ENCODE data around the gene CTAG1A. TPM values are rescaled to one million over a fixed set of nuclear protein-coding genes. Genes with fewer than 3 reads are reported as not detected.
"Not testable (repeated sequence)": the region's sequence is repeated elsewhere in the genome, so short reads cannot be mapped to it uniquely, and the experiment has no call there.

CTAG1A gene
- polyA plus RNA-seq, 2 of the 4 experiments (the other 2 are of a cell fraction) = not detected

GRCh38 chrX:154630949-154631348 is 46.0 kb downstream of the CTAG1A start:
- ATAC-seq; H3K4me1 ChIP-seq; FAIRE-seq; H3K4me3 ChIP-seq; H3K27ac ChIP-seq; DNase-seq (ENCODE audit: low read depth in 1 of 2, low spot score in 1 of 2); H3K4me2 ChIP-seq; CTCF ChIA-PET; H3K9me3 ChIP-seq; POLR2A ChIA-PET: not testable (repeated sequence)
- WGBS (ENCODE audit: missing lambda C conversion rate) = no CpG with 5 or more reads among the region's 11 CpGs

DNA sequence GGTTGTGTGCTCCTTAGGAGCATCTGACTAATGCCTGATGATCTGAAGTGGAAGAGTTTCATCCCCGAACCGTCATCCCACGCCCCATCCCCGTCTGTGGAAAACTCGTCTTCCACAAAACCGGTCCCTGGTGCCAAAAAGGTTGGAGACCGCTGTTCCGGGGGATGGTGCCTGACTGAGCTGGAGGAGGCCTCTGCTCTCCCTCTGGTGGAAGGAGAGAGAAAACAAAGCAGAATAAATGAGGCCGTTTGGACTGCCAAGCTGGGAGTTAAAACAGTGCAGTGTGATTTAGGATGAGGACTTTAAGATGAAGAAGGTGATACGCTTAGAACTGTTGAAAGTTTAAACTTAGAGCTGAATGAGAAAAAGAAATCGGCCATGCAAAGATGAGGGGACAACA is 48.7 kb downstream of the CTAG1A start:
- no CpG with 5 or more reads among the region's 11 CpGs for WGBS (ENCODE audit: missing lambda C conversion rate)
- DNase-seq (ENCODE audit: low read depth in 1 of 2, low spot score in 1 of 2); POLR2A ChIA-PET; H3K4me3 ChIP-seq; H3K4me2 ChIP-seq; CTCF ChIA-PET; H3K4me1 ChIP-seq; FAIRE-seq; H3K9me3 ChIP-seq; H3K27ac ChIP-seq: not testable (repeated sequence)
- ATAC-seq = peak in 1 of 2 experiments; percentile 69; a peak in 3 of 6 replicates

Small RNAs within 50 kb of the gene (small RNA-seq; reads per million reads assigned to genes)
- gene AC244090.1 = 0 reads per million in 6 experiments
- gene AC244107.2 = 0 reads per million in 6 experiments

Other genes with a start within 250 kb of the CTAG1A start
- gene FLNA, start 210.5 kb upstream of the CTAG1A start, polyA plus RNA-seq (2011; rRNA removed) = 303 and 351 TPM in 2 replicates
- gene FLNA, start 210.5 kb upstream of the CTAG1A start, polyA plus RNA-seq (2017; fragmentation: RNase III; extraction: RNeasy Plus Mini Kit Qiagen cat#74134 plus additional on column Dnase treatment) = 1,116 to 1,252 TPM (median 1,118 TPM) in 3 replicates
- 34.6 and 40.7 TPM in 2 replicates for gene EMD, start 205.8 kb upstream of the CTAG1A start, polyA plus RNA-seq (2011; rRNA removed)
- gene EMD, start 205.8 kb upstream of the CTAG1A start, polyA plus RNA-seq (2017; fragmentation: RNase III; extraction: RNeasy Plus Mini Kit Qiagen cat#74134 plus additional on column Dnase treatment) = 126 to 131 TPM (median 130 TPM) in 3 replicates
- 3,216 and 3,468 TPM in 2 replicates for gene RPL10, start 186.8 kb upstream of the CTAG1A start, polyA plus RNA-seq (2011; rRNA removed)
- gene RPL10, start 186.8 kb upstream of the CTAG1A start, polyA plus RNA-seq (2017; fragmentation: RNase III; extraction: RNeasy Plus Mini Kit Qiagen cat#74134 plus additional on column Dnase treatment) = 4,594 to 4,829 TPM (median 4,804 TPM) in 3 replicates
- gene DNASE1L1, start 175.9 kb upstream of the CTAG1A start, polyA plus RNA-seq (2011; rRNA removed) = 14.3 and 21.6 TPM in 2 replicates
- 20.9 to 24.5 TPM (median 24.4 TPM) in 3 replicates for gene DNASE1L1, start 175.9 kb upstream of the CTAG1A start, polyA plus RNA-seq (2017; fragmentation: RNase III; extraction: RNeasy Plus Mini Kit Qiagen cat#74134 plus additional on column Dnase treatment)
- gene TAFAZZIN, start 173.6 kb upstream of the CTAG1A start, polyA plus RNA-seq (2011; rRNA removed) = 32.6 and 36.9 TPM in 2 replicates
- gene TAFAZZIN, start 173.6 kb upstream of the CTAG1A start, polyA plus RNA-seq (2017; fragmentation: RNase III; extraction: RNeasy Plus Mini Kit Qiagen cat#74134 plus additional on column Dnase treatment) = 25.7 to 36.3 TPM (median 34.4 TPM) in 3 replicates
- 62.6 and 69.6 TPM in 2 replicates for gene ATP6AP1, start 156.5 kb upstream of the CTAG1A start, polyA plus RNA-seq (2011; rRNA removed)
- 71.3 to 81.7 TPM (median 78.9 TPM) in 3 replicates for gene ATP6AP1, start 156.5 kb upstream of the CTAG1A start, polyA plus RNA-seq (2017; fragmentation: RNase III; extraction: RNeasy Plus Mini Kit Qiagen cat#74134 plus additional on column Dnase treatment)
- 117 and 124 TPM in 2 replicates for gene GDI1, start 148.0 kb upstream of the CTAG1A start, polyA plus RNA-seq (2011; rRNA removed)
- 107 to 131 TPM (median 128 TPM) in 3 replicates for gene GDI1, start 148.0 kb upstream of the CTAG1A start, polyA plus RNA-seq (2017; fragmentation: RNase III; extraction: RNeasy Plus Mini Kit Qiagen cat#74134 plus additional on column Dnase treatment)
- 55.1 and 57.8 TPM in 2 replicates for gene FAM50A, start 141.0 kb upstream of the CTAG1A start, polyA plus RNA-seq (2011; rRNA removed)
- gene FAM50A, start 141.0 kb upstream of the CTAG1A start, polyA plus RNA-seq (2017; fragmentation: RNase III; extraction: RNeasy Plus Mini Kit Qiagen cat#74134 plus additional on column Dnase treatment) = 105 to 123 TPM (median 121 TPM) in 3 replicates
- 3.4 and 5.9 TPM in 2 replicates for gene PLXNA3, start 126.9 kb upstream of the CTAG1A start, polyA plus RNA-seq (2011; rRNA removed)
- gene PLXNA3, start 126.9 kb upstream of the CTAG1A start, polyA plus RNA-seq (2017; fragmentation: RNase III; extraction: RNeasy Plus Mini Kit Qiagen cat#74134 plus additional on column Dnase treatment) = 7.9 to 10.1 TPM (median 9.5 TPM) in 3 replicates
- gene LAGE3, start 105.9 kb upstream of the CTAG1A start, polyA plus RNA-seq (2011; rRNA removed) = 20.6 and 26.8 TPM in 2 replicates
- 42.9 to 49.7 TPM (median 47.5 TPM) in 3 replicates for gene LAGE3, start 105.9 kb upstream of the CTAG1A start, polyA plus RNA-seq (2017; fragmentation: RNase III; extraction: RNeasy Plus Mini Kit Qiagen cat#74134 plus additional on column Dnase treatment)
- gene UBL4A, start 98.5 kb upstream of the CTAG1A start, polyA plus RNA-seq (2011; rRNA removed) = 26.4 and 30.8 TPM in 2 replicates
- 34.6 to 37.7 TPM (median 36.9 TPM) in 3 replicates for gene UBL4A, start 98.5 kb upstream of the CTAG1A start, polyA plus RNA-seq (2017; fragmentation: RNase III; extraction: RNeasy Plus Mini Kit Qiagen cat#74134 plus additional on column Dnase treatment)
- 9.0 and 10.1 TPM in 2 replicates for gene SLC10A3, start 94.5 kb upstream of the CTAG1A start, polyA plus RNA-seq (2011; rRNA removed)
- 19.3 to 24.1 TPM (median 21.7 TPM) in 3 replicates for gene SLC10A3, start 94.5 kb upstream of the CTAG1A start, polyA plus RNA-seq (2017; fragmentation: RNase III; extraction: RNeasy Plus Mini Kit Qiagen cat#74134 plus additional on column Dnase treatment)
- gene FAM3A, start 68.9 kb upstream of the CTAG1A start, polyA plus RNA-seq (2011; rRNA removed) = 18.6 and 21.7 TPM in 2 replicates
- 33.2 to 40.6 TPM (median 36.7 TPM) in 3 replicates for gene FAM3A, start 68.9 kb upstream of the CTAG1A start, polyA plus RNA-seq (2017; fragmentation: RNase III; extraction: RNeasy Plus Mini Kit Qiagen cat#74134 plus additional on column Dnase treatment)
- 692 and 774 TPM in 2 replicates for gene G6PD, start 38.3 kb upstream of the CTAG1A start, polyA plus RNA-seq (2011; rRNA removed)
- 1,409 to 1,481 TPM (median 1,465 TPM) in 3 replicates for gene G6PD, start 38.3 kb upstream of the CTAG1A start, polyA plus RNA-seq (2017; fragmentation: RNase III; extraction: RNeasy Plus Mini Kit Qiagen cat#74134 plus additional on column Dnase treatment)
- gene IKBKG, start 37.5 kb upstream of the CTAG1A start, polyA plus RNA-seq (2011; rRNA removed) = 19.7 and 22.1 TPM in 2 replicates
- 33.4 to 38.8 TPM (median 34.2 TPM) in 3 replicates for gene IKBKG, start 37.5 kb upstream of the CTAG1A start, polyA plus RNA-seq (2017; fragmentation: RNase III; extraction: RNeasy Plus Mini Kit Qiagen cat#74134 plus additional on column Dnase treatment)
- gene CTAG1B, start 34.1 kb downstream of the CTAG1A start, polyA plus RNA-seq (2011; rRNA removed) = not detected in 2 replicates
- not detected in 3 replicates for gene CTAG1B, start 34.1 kb downstream of the CTAG1A start, polyA plus RNA-seq (2017; fragmentation: RNase III; extraction: RNeasy Plus Mini Kit Qiagen cat#74134 plus additional on column Dnase treatment)
- gene CTAG2, start 68.4 kb downstream of the CTAG1A start, polyA plus RNA-seq (2011; rRNA removed) = not detected in 2 replicates
- not detected in 3 replicates for gene CTAG2, start 68.4 kb downstream of the CTAG1A start, polyA plus RNA-seq (2017; fragmentation: RNase III; extraction: RNeasy Plus Mini Kit Qiagen cat#74134 plus additional on column Dnase treatment)
- 0.39 and 0.56 TPM in 2 replicates for gene GAB3, start 165.9 kb downstream of the CTAG1A start, polyA plus RNA-seq (2011; rRNA removed)
- 0.13 to 0.21 TPM (median 0.15 TPM) in 3 replicates for gene GAB3, start 165.9 kb downstream of the CTAG1A start, polyA plus RNA-seq (2017; fragmentation: RNase III; extraction: RNeasy Plus Mini Kit Qiagen cat#74134 plus additional on column Dnase treatment)
- gene DKC1, start 177.7 kb downstream of the CTAG1A start, polyA plus RNA-seq (2011; rRNA removed) = 137 and 209 TPM in 2 replicates
- gene DKC1, start 177.7 kb downstream of the CTAG1A start, polyA plus RNA-seq (2017; fragmentation: RNase III; extraction: RNeasy Plus Mini Kit Qiagen cat#74134 plus additional on column Dnase treatment) = 165 to 190 TPM (median 166 TPM) in 3 replicates
- 10.7 and 11.2 TPM in 2 replicates for gene MPP1, start 220.4 kb downstream of the CTAG1A start, polyA plus RNA-seq (2011; rRNA removed)
- gene MPP1, start 220.4 kb downstream of the CTAG1A start, polyA plus RNA-seq (2017; fragmentation: RNase III; extraction: RNeasy Plus Mini Kit Qiagen cat#74134 plus additional on column Dnase treatment) = 13.8 to 15.1 TPM (median 14.3 TPM) in 3 replicates
- not detected in 2 replicates for gene SMIM9, start 249.5 kb downstream of the CTAG1A start, polyA plus RNA-seq (2011; rRNA removed)
- gene SMIM9, start 249.5 kb downstream of the CTAG1A start, polyA plus RNA-seq (2017; fragmentation: RNase III; extraction: RNeasy Plus Mini Kit Qiagen cat#74134 plus additional on column Dnase treatment) = not detected in 3 replicates